ENCODE results near the gene OR9I1.

The OR9I1 gene

GRCh38 chr11:58086528-58086927 lies 38.8 kb downstream of the OR9I1 start:
- Mint-ChIP-seq H3K4me1 (no peaks in the 10 kb centered on the region), H3K27ac (no peak overlapping the region), H3K9me3 (peaks cover 6% of the 10 kb centered on the region), H3K36me3 (ENCODE audit: low read depth) (no peaks in the 10 kb centered on the region), H3K4me3 (no peak overlapping the region), H3K27me3 (ENCODE audit: low read depth) (peaks cover 4% of the 10 kb centered on the region)
- TF ChIP-seq CTCF (IDR thresholded peaks at IDR 0.05; ENCODE audit: unreplicated experiment in 3 of 3) = no peak

GRCh38 chr11:58075781-58076180 lies 49.5 kb downstream of the OR9I1 start:
- no peaks in the 10 kb centered on the region for H3K36me3 Mint-ChIP-seq (ENCODE audit: low read depth)
- no peak for TF ChIP-seq CTCF (IDR thresholded peaks at IDR 0.05; ENCODE audit: unreplicated experiment in 3 of 3)
- H3K9me3 Mint-ChIP-seq = no peaks in the 10 kb centered on the region
- H3K27me3 Mint-ChIP-seq (ENCODE audit: low read depth) = no peaks in the 10 kb centered on the region
- H3K4me1 Mint-ChIP-seq = no peaks in the 10 kb centered on the region
- no peak overlapping the region for H3K4me3 Mint-ChIP-seq
- no peak overlapping the region for H3K27ac Mint-ChIP-seq

- Mint-ChIP-seq H3K27me3 (ENCODE audit: low read depth) (peaks cover 10% of the 10 kb centered on the region), H3K36me3 (ENCODE audit: low read depth) (no peaks in the 10 kb centered on the region), H3K9me3 (no peaks in the 10 kb centered on the region), H3K4me1 (no peaks in the 10 kb centered on the region), H3K27ac (no peak overlapping the region), H3K4me3 (no peak overlapping the region)
- no peak for TF ChIP-seq CTCF (IDR thresholded peaks at IDR 0.05; ENCODE audit: unreplicated experiment in 3 of 3)
Measured at GRCh38 chr11:58070585-58070984, 54.7 kb downstream of the OR9I1 start.

GRCh38 chr11:58068655-58069054 lies 56.7 kb downstream of the OR9I1 start:
- H3K9me3 Mint-ChIP-seq = no peaks in the 10 kb centered on the region
- no peak overlapping the region for H3K27ac Mint-ChIP-seq
- no peaks in the 10 kb centered on the region for H3K4me1 Mint-ChIP-seq
- no peak overlapping the region for H3K4me3 Mint-ChIP-seq
- no peaks in the 10 kb centered on the region for H3K36me3 Mint-ChIP-seq (ENCODE audit: low read depth)
- peaks cover 14% of the 10 kb centered on the region for H3K27me3 Mint-ChIP-seq (ENCODE audit: low read depth)
- no peak for TF ChIP-seq CTCF (IDR thresholded peaks at IDR 0.05; ENCODE audit: unreplicated experiment in 3 of 3)

- Mint-ChIP-seq H3K9me3 (no peaks in the 10 kb centered on the region), H3K36me3 (ENCODE audit: low read depth) (no peaks in the 10 kb centered on the region), H3K27me3 (ENCODE audit: low read depth) (peaks cover 14% of the 10 kb centered on the region), H3K27ac (no peak overlapping the region), H3K4me3 (no peak overlapping the region), H3K4me1 (no peaks in the 10 kb centered on the region)
- no peak for TF ChIP-seq CTCF (IDR thresholded peaks at IDR 0.05; ENCODE audit: unreplicated experiment in 3 of 3)
Measured at GRCh38 chr11:58067685-58068084, 57.6 kb downstream of the OR9I1 start.

Measured in nephron (organoid).